ENCODE results near the gene GPR84.

The GPR84 gene

GRCh38 chr12:54349036-54349435 is 15.2 kb downstream of the GPR84 start:
- peaks cover 12% of the 10 kb centered on the region for H3K36me3 ChIP-seq (ENCODE audit: control insufficient read depth, insufficient read depth, low read length)

GRCh38 chr12:54341378-54342300 is 22.6 kb downstream of the GPR84 start:
- Histone ChIP-seq H3K36me3 (ENCODE audit: control insufficient read depth, insufficient read depth, low read length) (peaks cover 11% of the 10 kb centered on the region), H3K4me3 (replicated peaks; ENCODE audit: low read depth, low read length) (no peak overlapping the region), H3K27me3 (replicated peaks; ENCODE audit: control insufficient read depth, insufficient read depth, low read length) (no peaks in the 10 kb centered on the region)
- no peak for TF ChIP-seq CTCF (IDR thresholded peaks at IDR 0.05; ENCODE audit: insufficient read depth, low read length, poor library complexity, severe bottlenecking)
- DNase-seq (ENCODE audit: extremely low read depth, insufficient read length) = no peak

More at GRCh38 chr12:54349036-54349435, 15.2 kb downstream of the GPR84 start:
- DNase-seq (ENCODE audit: extremely low read depth, insufficient read length) = no peak
- Histone ChIP-seq H3K27me3 (replicated peaks; ENCODE audit: control insufficient read depth, insufficient read depth, low read length) (no peaks in the 10 kb centered on the region), H3K4me3 (replicated peaks; ENCODE audit: low read depth, low read length) (no peak overlapping the region)
- TF ChIP-seq CTCF (IDR thresholded peaks at IDR 0.05; ENCODE audit: insufficient read depth, low read length, poor library complexity, severe bottlenecking) = no peak

GRCh38 chr12:54340846-54341245 is 23.4 kb downstream of the GPR84 start:
- Histone ChIP-seq H3K27me3 (replicated peaks; ENCODE audit: control insufficient read depth, insufficient read depth, low read length) (no peaks in the 10 kb centered on the region), H3K4me3 (replicated peaks; ENCODE audit: low read depth, low read length) (no peak overlapping the region), H3K36me3 (ENCODE audit: control insufficient read depth, insufficient read depth, low read length) (peaks cover 11% of the 10 kb centered on the region)
- no peak for TF ChIP-seq CTCF (IDR thresholded peaks at IDR 0.05; ENCODE audit: insufficient read depth, low read length, poor library complexity, severe bottlenecking)
- DNase-seq (ENCODE audit: extremely low read depth, insufficient read length) = no peak

- TF ChIP-seq CTCF (IDR thresholded peaks at IDR 0.05; ENCODE audit: insufficient read depth, low read length, poor library complexity, severe bottlenecking) = no peak
- no peak for DNase-seq (ENCODE audit: extremely low read depth, insufficient read length)
- Histone ChIP-seq H3K36me3 (ENCODE audit: control insufficient read depth, insufficient read depth, low read length) (peaks cover 9% of the 10 kb centered on the region), H3K4me3 (replicated peaks; ENCODE audit: low read depth, low read length) (no peak overlapping the region), H3K27me3 (replicated peaks; ENCODE audit: control insufficient read depth, insufficient read depth, low read length) (no peaks in the 10 kb centered on the region)
These were observed 25.5 kb downstream of the GPR84 start for GRCh38 chr12:54338698-54339296.

- Histone ChIP-seq H3K4me3 (replicated peaks; ENCODE audit: low read depth, low read length) (no peak overlapping the region), H3K27me3 (replicated peaks; ENCODE audit: control insufficient read depth, insufficient read depth, low read length) (no peaks in the 10 kb centered on the region), H3K36me3 (ENCODE audit: control insufficient read depth, insufficient read depth, low read length) (peaks cover 9% of the 10 kb centered on the region)
- no peak for DNase-seq (ENCODE audit: extremely low read depth, insufficient read length)
- TF ChIP-seq CTCF (IDR thresholded peaks at IDR 0.05; ENCODE audit: insufficient read depth, low read length, poor library complexity, severe bottlenecking) = no peak
These were observed 26.2 kb downstream of the GPR84 start for GRCh38 chr12:54337854-54338650.

Measured in GM06990 (cell line).